Hypothalamus (tissue), 51 donors: ENCODE data around the gene IL1RAP.
A peak's percentile ranks its signal among the peaks of the same experiment; 100 is the strongest.
"Not testable (repeated sequence)": the region's sequence is repeated elsewhere in the genome, so short reads cannot be mapped to it uniquely, and the experiment has no call there.

ENCODE experiments used
- DNase-seq, 51 donors: peaks; one replicate each; lab custom pipeline; 2025; lab: John Stamatoyannopoulos, UW

Gene IL1RAP

GRCh38 chr3:190644035-190644434, 130.2 kb downstream of the IL1RAP start:
- no peak for DNase-seq

DNA sequence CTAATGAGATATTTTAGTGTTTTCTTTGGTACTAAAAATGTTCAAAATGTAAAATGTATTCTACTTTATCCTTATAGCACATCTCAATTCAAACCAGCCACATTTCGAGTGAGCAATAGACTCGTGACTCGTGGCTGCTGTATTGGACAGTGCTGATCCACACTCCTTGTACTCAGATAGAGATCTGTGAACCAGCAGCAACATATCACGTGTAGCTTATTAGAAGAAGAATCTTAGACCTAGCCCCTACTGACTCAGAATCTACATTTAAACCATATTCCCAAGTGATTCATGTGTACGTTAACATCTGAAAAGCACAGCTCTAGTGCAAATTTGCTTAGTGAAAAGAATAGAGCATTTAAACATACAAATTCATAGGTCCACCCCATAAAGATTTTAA, 130.9 kb downstream of the IL1RAP start:
- no peak for DNase-seq

DNA sequence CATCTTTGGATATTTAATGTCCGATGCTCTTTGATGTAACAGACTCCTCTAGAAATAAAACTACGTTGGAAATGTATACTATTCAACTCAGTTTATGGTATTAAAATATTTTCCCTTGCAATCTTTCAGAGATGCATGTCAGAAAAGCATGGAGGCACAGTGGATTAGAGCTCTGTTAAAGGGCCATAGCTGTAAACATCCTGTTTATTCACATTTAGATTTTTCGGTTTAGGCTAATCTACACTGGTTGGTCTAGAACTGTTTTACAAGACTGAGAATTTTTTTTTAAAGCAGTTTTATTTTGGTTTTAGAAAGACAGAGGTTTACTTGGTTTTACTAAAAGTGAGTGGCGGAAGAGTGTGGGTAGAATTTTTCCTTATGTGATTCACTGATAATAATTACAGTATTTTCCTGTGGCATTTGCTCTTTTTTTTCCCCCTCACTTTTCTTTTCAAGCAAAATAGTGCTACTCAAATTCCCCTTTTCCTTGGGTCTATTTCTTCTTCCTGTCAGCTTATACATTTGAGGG, 132.1 kb downstream of the IL1RAP start:
- DNase-seq, result no peak

GRCh38 chr3:190646996-190647395, 133.1 kb downstream of the IL1RAP start:
- DNase-seq, result no peak

GRCh38 chr3:190655933-190656332, 142.0 kb downstream of the IL1RAP start:
- no peak for DNase-seq

DNA sequence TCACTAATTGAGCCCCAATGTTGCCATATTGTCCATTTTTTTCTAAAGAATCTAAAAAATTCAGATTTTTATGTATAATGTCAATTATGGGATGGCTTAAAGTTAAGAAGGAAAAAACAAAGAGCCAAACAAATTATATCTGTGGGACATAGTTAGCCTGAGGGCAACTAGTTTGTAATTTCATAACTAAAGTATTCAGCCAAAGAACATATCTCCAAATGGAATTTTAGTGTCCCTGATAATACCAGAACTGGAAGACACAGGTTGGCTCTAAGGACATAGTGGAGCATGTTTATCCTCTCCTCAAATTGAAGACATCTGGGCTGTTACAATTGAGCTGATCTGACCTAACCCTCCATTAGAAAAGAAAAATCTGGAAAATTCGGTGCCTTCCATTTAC, 144.2 kb downstream of the IL1RAP start:
- no peak for DNase-seq

DNA sequence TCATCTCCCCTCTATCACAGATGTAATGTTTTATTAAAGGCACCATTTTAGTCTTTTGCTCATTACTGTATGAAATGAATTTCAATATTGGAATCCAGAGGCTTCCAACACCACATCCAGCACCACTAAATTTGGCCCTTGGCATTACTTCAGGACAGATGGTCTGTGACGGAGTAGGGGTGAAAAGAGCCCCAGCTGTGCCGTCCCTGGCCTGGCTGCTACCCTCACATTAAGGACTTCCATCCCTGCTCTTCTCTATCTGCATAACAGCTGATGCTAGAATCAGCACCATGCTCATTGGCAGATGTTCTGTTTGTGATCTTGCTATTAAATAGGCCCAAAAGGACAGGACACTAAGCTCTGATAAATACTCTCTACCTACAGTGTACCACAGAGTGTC, 152.9 kb downstream of the IL1RAP start:
- DNase-seq, result peak in 1 of 51 donors; percentile 0

DNA sequence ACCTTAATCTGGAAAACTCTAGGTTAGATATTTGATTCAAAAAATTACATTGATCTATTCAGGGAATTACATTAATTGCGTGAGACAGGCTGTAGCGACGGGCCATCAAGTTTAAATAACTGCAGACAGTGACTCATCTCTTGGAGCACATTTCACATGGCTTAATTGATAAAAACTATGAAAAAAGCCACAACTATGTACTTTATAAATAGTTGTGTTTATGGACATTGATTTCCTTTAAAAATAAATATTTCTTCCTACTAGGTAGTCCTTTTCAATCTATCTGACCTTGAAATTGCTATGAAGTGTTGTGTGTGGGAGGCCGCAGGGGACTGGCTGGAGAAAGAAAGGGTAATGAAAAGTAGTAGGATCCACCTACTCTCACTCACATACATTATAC, 157.8 kb downstream of the IL1RAP start:
- no peak for DNase-seq

DNA sequence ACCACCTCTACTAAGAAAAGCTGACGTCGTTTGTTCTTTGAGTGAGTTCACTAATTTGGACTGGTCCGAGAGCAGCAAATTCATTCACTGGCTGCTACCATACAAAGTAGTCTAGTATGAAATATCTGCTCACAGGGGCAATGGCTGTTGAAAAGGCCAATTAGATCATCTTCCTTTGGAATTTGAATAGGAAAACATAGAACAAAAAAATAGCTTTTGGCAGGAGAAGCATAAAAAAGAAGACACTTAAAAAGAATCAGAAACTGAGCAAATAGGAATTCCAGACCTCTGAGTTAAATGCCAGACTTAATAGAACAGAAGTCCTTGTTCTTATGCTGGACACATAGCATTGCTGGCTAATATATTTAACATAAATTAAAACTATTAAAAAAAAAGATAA, 159.3 kb downstream of the IL1RAP start:
- no peak for DNase-seq

DNA sequence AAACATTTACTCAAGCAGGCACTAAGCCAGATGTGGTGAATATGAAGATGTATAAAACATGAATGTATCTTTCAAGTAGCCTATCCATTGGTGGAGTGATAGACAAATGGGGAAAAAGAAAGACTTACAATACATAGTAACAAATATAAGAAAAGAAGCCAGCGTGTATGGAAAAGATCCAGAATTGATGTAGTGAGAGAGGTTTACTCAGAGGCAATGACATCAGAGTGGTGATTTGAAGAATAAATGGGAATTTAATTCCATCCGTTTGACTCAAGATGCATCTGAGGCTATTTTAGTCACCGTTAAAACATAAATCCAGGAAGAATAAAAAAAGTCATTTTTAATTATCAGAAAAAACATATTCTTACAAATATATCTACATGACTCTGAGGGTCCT, 162.6 kb downstream of the IL1RAP start:
- no peak for DNase-seq

DNA sequence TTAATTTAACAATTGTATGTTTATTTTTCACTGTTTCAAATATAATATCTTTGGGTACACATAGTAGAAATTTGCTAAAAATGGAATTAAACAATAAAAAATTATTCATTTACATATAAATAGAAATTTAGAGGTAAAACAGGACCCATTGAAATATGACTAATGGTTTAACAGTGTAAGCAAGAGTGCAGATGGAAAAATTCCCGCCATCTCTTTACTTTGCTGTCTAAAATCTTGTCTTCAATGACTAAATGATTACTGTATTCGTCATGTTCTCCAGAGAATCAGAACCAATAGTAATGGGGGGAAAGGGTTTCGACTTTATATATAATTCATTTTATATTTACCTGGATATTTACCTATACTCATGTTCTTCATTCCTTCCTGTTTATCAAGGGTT, 163.1 kb downstream of the IL1RAP start:
- no peak for DNase-seq

DNA sequence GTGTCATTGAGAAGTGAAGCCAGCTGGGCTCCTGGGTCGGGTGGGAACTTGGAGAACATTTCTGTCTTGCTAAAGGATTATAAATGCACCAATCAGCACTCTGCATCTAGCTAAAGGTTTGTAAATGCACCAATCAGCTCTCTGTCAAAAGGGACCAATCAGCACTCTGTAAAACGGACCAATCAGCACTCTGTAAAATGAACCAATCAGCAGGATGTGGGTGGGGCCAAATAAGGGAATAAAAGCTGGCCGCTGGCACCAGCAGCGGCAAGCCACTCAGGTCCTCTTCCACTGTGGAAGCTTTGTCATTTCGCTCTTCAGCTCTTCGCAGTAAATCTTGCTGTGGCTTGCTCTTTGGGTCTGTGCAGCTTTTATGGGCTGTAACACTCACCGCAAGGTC, 164.0 kb downstream of the IL1RAP start:
- not testable (repeated sequence) for DNase-seq

GRCh38 chr3:190680691-190681090, 166.8 kb downstream of the IL1RAP start:
- DNase-seq, result no peak

DNA sequence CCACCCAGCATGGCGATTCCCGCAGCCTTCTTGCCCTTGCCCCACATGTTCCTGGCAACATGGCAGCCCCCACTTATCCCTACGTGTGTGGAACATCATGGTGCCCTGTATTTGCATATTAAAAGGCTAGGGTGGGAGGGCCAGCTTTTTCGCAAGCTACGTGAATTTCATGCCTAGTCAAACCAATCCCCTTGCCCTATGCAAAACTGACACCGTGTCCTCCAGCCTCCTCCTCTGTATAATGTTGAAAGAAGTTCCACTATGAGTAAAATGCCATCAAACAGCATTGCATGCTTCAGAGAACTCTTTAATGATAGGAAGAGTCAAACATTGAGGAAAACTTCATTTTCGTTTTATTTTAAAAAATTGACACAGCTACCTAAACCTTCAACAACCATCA, 170.9 kb downstream of the IL1RAP start:
- no peak for DNase-seq

GRCh38 chr3:190686011-190686410, 172.1 kb downstream of the IL1RAP start:
- no peak for DNase-seq

- no peak for DNase-seq
Observed at GRCh38 chr3:190690246-190690645, 176.4 kb downstream of the IL1RAP start.

- DNase-seq, result no peak
Observed at GRCh38 chr3:190692256-190692655, 178.4 kb downstream of the IL1RAP start.

GRCh38 chr3:190694335-190695001, 180.6 kb downstream of the IL1RAP start:
- no peak for DNase-seq

- no peak for DNase-seq
Observed at GRCh38 chr3:190695225-190695624, 181.3 kb downstream of the IL1RAP start.

GRCh38 chr3:190695994-190696393, 182.1 kb downstream of the IL1RAP start:
- DNase-seq, result no peak

- peak in 2 of 51 donors; percentile 2 to 13 for DNase-seq
Observed at GRCh38 chr3:190696777-190697501, 183.1 kb downstream of the IL1RAP start.

- DNase-seq, result no peak
Observed at GRCh38 chr3:190697502-190697830, 183.6 kb downstream of the IL1RAP start.
